ENCODE measurements around the gene ERBB2.

ERBB2 gene

GRCh38 chr17:39737760-39738567 lies 38.1 kb downstream of the ERBB2 start, which contains the start of gene GRB7:
TSS of gene GRB7 (plus strand) at chr17:39737938. CDS start at chr17:39742302, 4,364 bp downstream.
- Mint-ChIP-seq H3K27ac (peak within 1 kb of the TSS; percentile 85 to 93 (median 87)), H3K9me3 (no peaks in the 10 kb centered on the region), H3K4me3 (peak within 1 kb of the TSS; percentile 77 to 88 (median 84)), H3K4me1 (peaks cover 20% of the 10 kb centered on the region), H3K36me3 (ENCODE audit: low read depth) (no peaks in the 10 kb centered on the region), H3K27me3 (ENCODE audit: low read depth) (peaks cover 68% of the 10 kb centered on the region)
- no peak for TF ChIP-seq CTCF (IDR thresholded peaks at IDR 0.05; ENCODE audit: unreplicated experiment in 3 of 3)

GRCh38 chr17:39738568-39738901 lies 38.7 kb downstream of the ERBB2 start:
- peaks cover 20% of the 10 kb centered on the region for H3K4me1 Mint-ChIP-seq
- H3K9me3 Mint-ChIP-seq: no peaks in the 10 kb centered on the region
- no peak for TF ChIP-seq CTCF (IDR thresholded peaks at IDR 0.05; ENCODE audit: unreplicated experiment in 3 of 3)
- H3K27ac Mint-ChIP-seq: peak overlapping the region; percentile 85 to 93 (median 87)
- peak overlapping the region; percentile 77 to 88 (median 84) for H3K4me3 Mint-ChIP-seq
- H3K27me3 Mint-ChIP-seq (ENCODE audit: low read depth): peaks cover 70% of the 10 kb centered on the region
- no peaks in the 10 kb centered on the region for H3K36me3 Mint-ChIP-seq (ENCODE audit: low read depth)

GRCh38 chr17:39738983-39739884 lies 39.4 kb downstream of the ERBB2 start:
- Mint-ChIP-seq H3K4me3 (peak overlapping the region; percentile 77 to 88 (median 84)), H3K27me3 (ENCODE audit: low read depth) (peaks cover 73% of the 10 kb centered on the region), H3K36me3 (ENCODE audit: low read depth) (no peaks in the 10 kb centered on the region), H3K9me3 (no peaks in the 10 kb centered on the region), H3K4me1 (peaks cover 20% of the 10 kb centered on the region), H3K27ac (peak overlapping the region; percentile 85 to 93 (median 87))
- TF ChIP-seq CTCF (IDR thresholded peaks at IDR 0.05; ENCODE audit: unreplicated experiment in 3 of 3): no peak

GRCh38 chr17:39739885-39740356 lies 40.1 kb downstream of the ERBB2 start:
- peak overlapping the region; percentile 85 to 93 (median 87) for H3K27ac Mint-ChIP-seq
- peaks cover 75% of the 10 kb centered on the region for H3K27me3 Mint-ChIP-seq (ENCODE audit: low read depth)
- no peaks in the 10 kb centered on the region for H3K36me3 Mint-ChIP-seq (ENCODE audit: low read depth)
- peaks cover 20% of the 10 kb centered on the region for H3K4me1 Mint-ChIP-seq
- H3K9me3 Mint-ChIP-seq: no peaks in the 10 kb centered on the region
- peak overlapping the region; percentile 77 to 88 (median 84) for H3K4me3 Mint-ChIP-seq
- no peak for TF ChIP-seq CTCF (IDR thresholded peaks at IDR 0.05; ENCODE audit: unreplicated experiment in 3 of 3)

- Mint-ChIP-seq H3K27me3 (ENCODE audit: low read depth) (peaks cover 73% of the 10 kb centered on the region), H3K36me3 (ENCODE audit: low read depth) (no peaks in the 10 kb centered on the region), H3K4me1 (peaks cover 20% of the 10 kb centered on the region), H3K27ac (peak overlapping the region; percentile 85 to 93 (median 87)), H3K4me3 (peak overlapping the region; percentile 77 to 88 (median 84)), H3K9me3 (no peaks in the 10 kb centered on the region)
- no peak for TF ChIP-seq CTCF (IDR thresholded peaks at IDR 0.05; ENCODE audit: unreplicated experiment in 3 of 3)
Observed at GRCh38 chr17:39740357-39741111, 40.7 kb downstream of the ERBB2 start.
